Kidney epithelial cell (primary cell): ENCODE results near the gene EIF2AK3. TPM values are rescaled to one million over a fixed set of nuclear protein-coding genes. Genes with fewer than 3 reads are reported as not detected.
"Not testable (repeated sequence)": the region's sequence is repeated elsewhere in the genome, so short reads cannot be mapped to it uniquely, and the experiment has no call there.

ENCODE experiments used
- DNase-seq: peaks from one replicate; pipeline ENCODE4 v3.0.0-alpha.2; 2010; ENCODE audit warnings: low read depth
- H3K27me3 ChIP-seq: 2 replicates; pipeline ENCODE4 v1.6.0; 2011; ENCODE audit warnings: low read length; ENCODE audit not compliant: control insufficient read depth, insufficient read depth
- H3K36me3 ChIP-seq: 2 replicates; pipeline ENCODE4 v1.5.1; 2011; ENCODE audit warnings: low read length; ENCODE audit not compliant: control insufficient read depth, insufficient read depth
- H3K4me3 ChIP-seq: 2 replicates; pipeline ENCODE4 v1.5.1; 2011; ENCODE audit warnings: low read depth, mild to moderate bottlenecking, control low read depth, low read length
- total RNA-seq: library from RNA; depleted of rRNA; stranded (reverse); fragments of >200 nt; gene quantifications from 2 replicates; pipeline ENCODE4 v1.2.3, GENCODE V29; 2015
- TF ChIP-seq, protein P1 (sequence below): IDR thresholded peaks from 2 replicates; pipeline ENCODE4 v1.5.1; 2011; ENCODE audit warnings: mild to moderate bottlenecking, moderate library complexity, low read length, control low read depth, inconsistent platforms; ENCODE audit not compliant: insufficient read depth, poor library complexity, severe bottlenecking

Gene EIF2AK3
- total RNA-seq, 1 donor from 2014 or later, result 11.9 TPM

DNA sequence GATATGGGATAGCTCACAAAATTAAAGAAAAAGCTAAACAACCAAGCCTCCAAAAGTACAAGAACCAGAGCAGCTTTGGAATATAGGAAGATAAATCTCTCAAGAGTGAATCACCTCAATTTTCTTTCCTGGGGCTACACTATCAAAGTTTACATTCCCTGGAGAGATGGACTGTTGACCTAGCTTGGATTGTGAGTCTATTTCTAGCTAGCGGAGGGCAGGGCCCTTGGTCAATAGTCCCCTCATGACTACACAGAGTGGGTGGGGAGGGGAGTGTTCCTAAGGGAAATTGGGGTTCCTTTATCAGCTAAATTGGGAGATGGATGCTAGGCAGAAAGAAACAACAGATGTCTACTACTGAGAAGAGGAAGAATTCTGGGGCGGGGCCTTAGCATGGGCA is 29.9 kb upstream of the EIF2AK3 start:
- DNase-seq, result no peak
- Histone ChIP-seq H3K27me3 (no peaks in the 10 kb centered on the region), H3K4me3 (no peak overlapping the region), H3K36me3 (no peaks in the 10 kb centered on the region)
- TF ChIP-seq, protein P1, sequence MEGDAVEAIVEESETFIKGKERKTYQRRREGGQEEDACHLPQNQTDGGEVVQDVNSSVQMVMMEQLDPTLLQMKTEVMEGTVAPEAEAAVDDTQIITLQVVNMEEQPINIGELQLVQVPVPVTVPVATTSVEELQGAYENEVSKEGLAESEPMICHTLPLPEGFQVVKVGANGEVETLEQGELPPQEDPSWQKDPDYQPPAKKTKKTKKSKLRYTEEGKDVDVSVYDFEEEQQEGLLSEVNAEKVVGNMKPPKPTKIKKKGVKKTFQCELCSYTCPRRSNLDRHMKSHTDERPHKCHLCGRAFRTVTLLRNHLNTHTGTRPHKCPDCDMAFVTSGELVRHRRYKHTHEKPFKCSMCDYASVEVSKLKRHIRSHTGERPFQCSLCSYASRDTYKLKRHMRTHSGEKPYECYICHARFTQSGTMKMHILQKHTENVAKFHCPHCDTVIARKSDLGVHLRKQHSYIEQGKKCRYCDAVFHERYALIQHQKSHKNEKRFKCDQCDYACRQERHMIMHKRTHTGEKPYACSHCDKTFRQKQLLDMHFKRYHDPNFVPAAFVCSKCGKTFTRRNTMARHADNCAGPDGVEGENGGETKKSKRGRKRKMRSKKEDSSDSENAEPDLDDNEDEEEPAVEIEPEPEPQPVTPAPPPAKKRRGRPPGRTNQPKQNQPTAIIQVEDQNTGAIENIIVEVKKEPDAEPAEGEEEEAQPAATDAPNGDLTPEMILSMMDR, result no peak

DNA sequence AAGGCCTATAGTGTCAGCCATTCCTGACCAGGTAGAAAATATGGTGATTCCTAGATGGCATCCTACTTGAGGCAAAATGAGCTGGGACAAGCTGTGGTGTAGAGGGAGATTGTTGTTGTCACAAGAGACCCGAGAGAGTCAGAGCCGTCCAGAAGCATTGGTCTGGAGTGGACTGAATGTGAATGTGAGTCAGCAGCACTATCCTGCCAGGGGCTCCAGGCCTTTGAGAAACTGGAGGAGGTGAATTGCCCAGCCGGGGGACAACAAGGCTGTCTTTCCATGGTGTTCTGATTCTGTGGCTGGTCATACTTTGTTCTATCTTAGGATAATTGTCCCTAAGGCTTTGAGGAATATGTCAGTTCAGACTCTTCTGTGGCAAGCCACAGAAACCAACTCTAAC is 29.4 kb upstream of the EIF2AK3 start:
- no peak for DNase-seq
- no peaks in the 10 kb centered on the region for H3K27me3 ChIP-seq
- TF ChIP-seq, protein P1, result no peak
- H3K36me3 ChIP-seq, result no peaks in the 10 kb centered on the region
- H3K4me3 ChIP-seq, result no peak overlapping the region

DNA sequence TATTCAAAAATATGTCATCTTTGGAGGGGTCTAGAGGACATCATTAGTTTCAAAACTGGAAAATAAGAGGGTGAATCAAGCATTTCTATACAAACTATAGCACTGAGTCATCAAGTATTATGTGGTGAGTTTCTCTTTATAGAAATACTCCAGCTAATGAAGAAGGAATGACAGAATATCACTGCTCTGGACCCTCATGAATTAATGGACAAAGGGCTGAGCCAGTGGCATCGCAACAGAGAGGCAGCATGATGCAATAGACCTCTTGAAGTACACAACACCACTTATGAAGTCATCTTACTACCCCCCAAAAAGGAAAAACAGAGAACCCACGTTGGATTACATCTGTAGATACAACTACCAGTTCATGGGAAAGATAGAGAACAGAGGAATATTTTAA is 27.4 kb upstream of the EIF2AK3 start:
- DNase-seq, result no peak
- H3K4me3 ChIP-seq, result no peak overlapping the region
- TF ChIP-seq, protein P1, result no peak
- H3K27me3 ChIP-seq, result no peaks in the 10 kb centered on the region
- H3K36me3 ChIP-seq, result no peaks in the 10 kb centered on the region

DNA sequence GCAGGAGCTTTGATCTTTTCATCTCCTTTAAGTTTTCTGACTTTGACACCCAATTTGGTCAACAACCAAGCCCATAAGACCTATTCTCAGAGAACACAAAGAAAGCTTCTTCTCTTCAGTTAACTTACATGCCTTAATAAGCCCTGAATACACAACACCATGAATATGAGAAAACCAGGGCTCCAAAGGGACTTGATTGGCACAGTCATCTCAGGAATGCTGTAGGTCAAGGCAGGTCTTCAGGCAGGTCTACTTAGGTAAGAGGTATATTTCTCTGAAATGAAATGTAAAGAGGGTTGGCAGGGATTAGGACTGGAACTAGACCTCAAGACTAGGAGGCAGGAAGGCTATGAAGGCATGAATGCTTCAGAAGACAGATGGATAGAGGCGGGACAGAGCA is 24.4 kb upstream of the EIF2AK3 start:
- no peak for DNase-seq
- H3K36me3 ChIP-seq, result no peaks in the 10 kb centered on the region
- no peak overlapping the region for H3K4me3 ChIP-seq
- TF ChIP-seq, protein P1, result no peak
- H3K27me3 ChIP-seq, result no peaks in the 10 kb centered on the region

DNA sequence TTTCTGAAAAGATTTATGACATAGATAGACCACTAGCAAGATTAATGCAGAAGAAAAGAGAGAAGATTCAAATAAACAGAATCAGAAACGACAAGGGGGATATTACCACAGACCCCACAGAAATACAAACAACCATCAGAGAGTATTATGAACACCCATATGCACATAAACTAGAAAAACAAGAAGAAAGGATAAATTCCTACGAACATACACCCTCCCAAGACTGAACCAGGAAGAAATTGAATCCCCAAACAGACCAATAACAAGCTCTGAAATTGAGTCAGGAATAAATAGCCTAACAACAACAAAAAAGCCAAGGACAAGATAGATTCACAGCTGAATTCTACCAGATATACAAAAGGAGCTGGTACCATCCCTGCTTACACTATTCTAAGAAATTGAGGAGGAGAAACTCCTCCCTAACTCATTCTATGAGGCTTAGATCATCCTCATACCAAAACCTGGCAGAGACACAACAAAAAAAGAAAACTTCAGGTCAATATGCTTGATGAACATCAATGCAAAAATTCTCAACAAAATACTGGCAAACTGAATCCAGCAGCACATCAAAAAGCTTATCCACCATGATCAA is 18.1 kb upstream of the EIF2AK3 start:
- not testable (repeated sequence) for H3K4me3 ChIP-seq, H3K36me3 ChIP-seq, H3K27me3 ChIP-seq, DNase-seq

DNA sequence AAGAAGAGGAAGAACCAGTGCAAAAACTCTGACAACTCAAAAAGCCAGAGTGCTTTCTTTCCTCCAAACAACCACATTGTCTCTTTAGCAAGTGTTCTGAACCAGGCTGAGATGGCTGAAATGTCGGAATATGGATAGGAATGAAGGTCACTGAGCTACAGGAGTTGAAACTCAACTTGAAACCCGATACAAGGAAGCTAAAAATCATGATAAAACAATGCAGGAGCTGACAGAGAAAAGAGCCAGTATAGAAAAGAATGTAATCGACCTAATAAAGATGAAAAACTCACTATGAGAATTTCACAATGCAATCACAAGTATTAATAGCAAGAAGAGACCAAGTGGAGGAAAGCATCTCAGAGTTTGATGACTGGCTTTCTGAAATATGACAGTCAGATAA is 15.0 kb upstream of the EIF2AK3 start:
- no peaks in the 10 kb centered on the region for H3K27me3 ChIP-seq
- H3K36me3 ChIP-seq, result no peaks in the 10 kb centered on the region
- no peak for DNase-seq
- H3K4me3 ChIP-seq, result no peak overlapping the region
- TF ChIP-seq, protein P1, result no peak
